ENCODE measurements around the gene CLRN1. TPM values are rescaled to one million over a fixed set of nuclear protein-coding genes. Genes with fewer than 3 reads are reported as not detected.

CLRN1 gene
- total RNA-seq, 4 donors from 2014 or later = 0.14 TPM; not detected in 3

DNA sequence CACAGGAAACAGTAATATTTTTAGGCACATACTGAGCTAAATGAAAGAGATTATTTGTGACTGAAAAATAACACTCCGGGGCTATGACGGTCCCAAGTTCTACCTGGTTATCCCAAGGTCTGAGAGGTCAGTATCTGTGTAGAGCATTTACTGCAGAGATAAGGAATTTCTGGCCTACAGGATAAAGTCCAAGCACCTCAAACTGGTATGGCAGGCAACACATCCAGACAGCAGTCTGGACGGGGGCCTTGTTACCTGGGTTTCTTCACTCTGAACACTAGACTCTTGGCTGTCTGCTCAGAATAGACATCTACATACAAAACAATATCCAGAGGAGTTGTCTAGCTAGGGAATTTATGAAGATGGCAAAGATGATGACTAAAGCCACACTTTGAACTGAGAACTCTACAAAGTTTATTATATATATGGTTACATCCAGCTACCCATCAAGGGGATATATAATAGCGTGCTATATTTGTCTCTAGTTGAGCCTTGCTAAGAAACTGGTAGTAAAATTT lies 42.0 kb upstream of the CLRN1 start:
- 69% methylated on average over 4 of the region's 4 CpGs; no CpG with 5 or more reads in 1 of the 2 donors for WGBS, 2 donors (ENCODE audit: low coverage in 1 of 2)
- H3K27me3 ChIP-seq = no peaks in the 10 kb centered on the region
- intact Hi-C loops (cut with DNase I; ENCODE audit: low total_unique reads) (no loop called here), in situ Hi-C loops (cut with MboI; ENCODE audit: low pct_ligation_motif_present in 1 of 4, low pct_unique_long_range_greater_than_20kb in 1 of 4, low sequenced_read_pairs in 3 of 4) (no loop called here)
- DNase-seq = no peak
- no peak overlapping the region for H3K27ac ChIP-seq
- no peaks in the 10 kb centered on the region for H3K36me3 ChIP-seq
- H3K9me3 ChIP-seq = no peaks in the 10 kb centered on the region
- H3K4me3 ChIP-seq = no peak overlapping the region
- H3K4me1 ChIP-seq = no peaks in the 10 kb centered on the region
- TF ChIP-seq, protein P1, sequence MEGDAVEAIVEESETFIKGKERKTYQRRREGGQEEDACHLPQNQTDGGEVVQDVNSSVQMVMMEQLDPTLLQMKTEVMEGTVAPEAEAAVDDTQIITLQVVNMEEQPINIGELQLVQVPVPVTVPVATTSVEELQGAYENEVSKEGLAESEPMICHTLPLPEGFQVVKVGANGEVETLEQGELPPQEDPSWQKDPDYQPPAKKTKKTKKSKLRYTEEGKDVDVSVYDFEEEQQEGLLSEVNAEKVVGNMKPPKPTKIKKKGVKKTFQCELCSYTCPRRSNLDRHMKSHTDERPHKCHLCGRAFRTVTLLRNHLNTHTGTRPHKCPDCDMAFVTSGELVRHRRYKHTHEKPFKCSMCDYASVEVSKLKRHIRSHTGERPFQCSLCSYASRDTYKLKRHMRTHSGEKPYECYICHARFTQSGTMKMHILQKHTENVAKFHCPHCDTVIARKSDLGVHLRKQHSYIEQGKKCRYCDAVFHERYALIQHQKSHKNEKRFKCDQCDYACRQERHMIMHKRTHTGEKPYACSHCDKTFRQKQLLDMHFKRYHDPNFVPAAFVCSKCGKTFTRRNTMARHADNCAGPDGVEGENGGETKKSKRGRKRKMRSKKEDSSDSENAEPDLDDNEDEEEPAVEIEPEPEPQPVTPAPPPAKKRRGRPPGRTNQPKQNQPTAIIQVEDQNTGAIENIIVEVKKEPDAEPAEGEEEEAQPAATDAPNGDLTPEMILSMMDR (IDR thresholded peaks at IDR 0.05) = no peak
- no peak for TF ChIP-seq EP300 (IDR thresholded peaks at IDR 0.05; ENCODE audit: low read depth)
- no peak for TF ChIP-seq POLR2A (IDR thresholded peaks at IDR 0.05)
- TF ChIP-seq POLR2AphosphoS5 (IDR thresholded peaks at IDR 0.05) = no peak

GRCh38 chr3:151012753-151013152 lies 40.2 kb upstream of the CLRN1 start:
- WGBS, 2 donors (ENCODE audit: low coverage in 1 of 2) = 80 to 88% methylated on average over 1 to 3 of the region's 3 CpGs
- Histone ChIP-seq H3K9me3 (no peaks in the 10 kb centered on the region), H3K27ac (no peak overlapping the region), H3K4me1 (no peaks in the 10 kb centered on the region), H3K36me3 (no peaks in the 10 kb centered on the region), H3K27me3 (no peaks in the 10 kb centered on the region), H3K4me3 (no peak overlapping the region)
- DNase-seq = no peak
- TF ChIP-seq EP300 (IDR thresholded peaks at IDR 0.05; ENCODE audit: low read depth) (no peak), POLR2A (IDR thresholded peaks at IDR 0.05) (no peak), POLR2AphosphoS5 (IDR thresholded peaks at IDR 0.05) (no peak)
- TF ChIP-seq, protein P1 (IDR thresholded peaks at IDR 0.05) = no peak
- intact Hi-C loops (cut with DNase I; ENCODE audit: low total_unique reads) (no loop called here), in situ Hi-C loops (cut with MboI; ENCODE audit: low pct_ligation_motif_present in 1 of 4, low pct_unique_long_range_greater_than_20kb in 1 of 4, low sequenced_read_pairs in 3 of 4) (no loop called here)

GRCh38 chr3:151011427-151011826 lies 38.9 kb upstream of the CLRN1 start:
- in situ Hi-C loops (cut with MboI; ENCODE audit: low pct_ligation_motif_present in 1 of 4, low pct_unique_long_range_greater_than_20kb in 1 of 4, low sequenced_read_pairs in 3 of 4) = no loop called here
- H3K27me3 ChIP-seq = no peaks in the 10 kb centered on the region
- no peak overlapping the region for H3K4me3 ChIP-seq
- intact Hi-C loops (cut with DNase I; ENCODE audit: low total_unique reads) = no loop called here
- no peaks in the 10 kb centered on the region for H3K9me3 ChIP-seq
- WGBS, 2 donors (ENCODE audit: low coverage in 1 of 2) = 35 to 53% methylated on average over 4 of the region's 4 CpGs
- no peak overlapping the region for H3K27ac ChIP-seq
- DNase-seq = no peak
- no peaks in the 10 kb centered on the region for H3K4me1 ChIP-seq
- H3K36me3 ChIP-seq = no peaks in the 10 kb centered on the region
- TF ChIP-seq POLR2A (IDR thresholded peaks at IDR 0.05) (no peak), EP300 (IDR thresholded peaks at IDR 0.05; ENCODE audit: low read depth) (no peak), POLR2AphosphoS5 (IDR thresholded peaks at IDR 0.05) (no peak)
- TF ChIP-seq, protein P1 (IDR thresholded peaks at IDR 0.05) = no peak

GRCh38 chr3:151009981-151010380 lies 37.5 kb upstream of the CLRN1 start:
- Histone ChIP-seq H3K9me3 (no peaks in the 10 kb centered on the region), H3K27ac (no peak overlapping the region), H3K4me3 (no peak overlapping the region), H3K36me3 (no peaks in the 10 kb centered on the region), H3K4me1 (no peaks in the 10 kb centered on the region), H3K27me3 (no peaks in the 10 kb centered on the region)
- in situ Hi-C loops (cut with MboI; ENCODE audit: low pct_ligation_motif_present in 1 of 4, low pct_unique_long_range_greater_than_20kb in 1 of 4, low sequenced_read_pairs in 3 of 4) = no loop called here
- no peak for TF ChIP-seq POLR2A (IDR thresholded peaks at IDR 0.05)
- DNase-seq = no peak
- intact Hi-C loops (cut with DNase I; ENCODE audit: low total_unique reads) = no loop called here
- WGBS, 2 donors (ENCODE audit: low coverage in 1 of 2) = 81% methylated on average over 4 of the region's 4 CpGs; no CpG with 5 or more reads in 1 of the 2 donors

DNA sequence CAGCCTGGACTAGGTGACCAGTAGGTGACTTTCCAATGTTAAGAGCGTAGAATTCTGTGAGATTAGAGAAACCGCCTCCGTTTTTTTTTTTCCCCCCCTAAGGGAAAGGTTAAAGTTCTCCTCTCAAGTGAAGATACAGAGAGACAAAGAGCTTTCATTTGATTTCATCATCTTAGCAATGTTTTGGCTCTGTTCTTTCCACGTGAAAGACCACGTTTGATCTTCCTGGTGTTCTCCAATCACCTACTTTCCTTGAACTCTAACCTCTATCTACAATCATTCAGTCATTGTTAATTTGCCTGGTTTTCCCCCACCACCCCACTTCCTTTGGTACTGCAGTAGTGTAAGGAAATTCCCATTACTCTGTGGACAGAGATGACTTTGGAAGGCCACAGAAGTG lies 36.9 kb upstream of the CLRN1 start:
- 70 to 89% methylated on average over 5 of the region's 5 CpGs for WGBS, 2 donors (ENCODE audit: low coverage in 1 of 2)
- H3K27ac ChIP-seq = no peak overlapping the region
- no peaks in the 10 kb centered on the region for H3K4me1 ChIP-seq
- no peaks in the 10 kb centered on the region for H3K27me3 ChIP-seq
- intact Hi-C loops (cut with DNase I; ENCODE audit: low total_unique reads) (no loop called here), in situ Hi-C loops (cut with MboI; ENCODE audit: low pct_ligation_motif_present in 1 of 4, low pct_unique_long_range_greater_than_20kb in 1 of 4, low sequenced_read_pairs in 3 of 4) (no loop called here)
- no peak for DNase-seq
- no peak for TF ChIP-seq POLR2A (IDR thresholded peaks at IDR 0.05)
- no peak for TF ChIP-seq POLR2AphosphoS5 (IDR thresholded peaks at IDR 0.05)
- TF ChIP-seq, protein P1 (IDR thresholded peaks at IDR 0.05) = no peak
- TF ChIP-seq EP300 (IDR thresholded peaks at IDR 0.05; ENCODE audit: low read depth) = no peak
- no peak overlapping the region for H3K4me3 ChIP-seq
- no peaks in the 10 kb centered on the region for H3K36me3 ChIP-seq
- no peaks in the 10 kb centered on the region for H3K9me3 ChIP-seq

Data from transverse colon (tissue), 4 donors.